IMR-90 (cell line): Measurements from ENCODE around the gene ZBED4. TPM values are rescaled to one million over a fixed set of nuclear protein-coding genes. Genes with fewer than 3 reads are reported as not detected.

Experiments used
- ATAC-seq: fragments of 200-7000 bp; cut with Tn5 transposase; 2 replicates; pipeline ENCODE4 v1.9.1; 2020; ENCODE audit warnings: low read depth, mild to moderate bottlenecking, moderate library complexity
- BruUV-seq: library from RNA; stranded (reverse); fragments of 400-500 nt; replicated peaks from 2 replicates; lab custom pipeline; 2021; lab: Mats Ljungman, UMichigan
- CTCF ChIA-PET: fragments of 300-600 bp; formaldehyde crosslinking; extraction: SDS; loops from one replicate; lab custom pipeline; 2021; ENCODE audit warnings: antibody characterized with exemption; lab: Yijun Ruan, JAX
- POLR2A ChIA-PET: fragments of 300-600 bp; sonication (Branson Sonifier 250); formaldehyde crosslinking; loops from one replicate; lab custom pipeline; 2022; ENCODE audit warnings: antibody characterized with exemption; ENCODE audit not compliant: unreplicated experiment; lab: Charles Lee
- DNase-seq: peaks from one replicate; pipeline ENCODE4 v3.0.0; 2013
- H2AFZ ChIP-seq: replicated peaks from 2 replicates; pipeline ENCODE3; 2013; ENCODE audit warnings: low read length, mild to moderate bottlenecking; ENCODE audit not compliant: poor library complexity
- H2AK5ac ChIP-seq: 2 replicates; pipeline ENCODE4 v1.6.1; 2013; ENCODE audit warnings: low read depth, low read length, inconsistent platforms
- H2AK9ac ChIP-seq: replicated peaks from 2 replicates; pipeline ENCODE3; 2013; ENCODE audit warnings: mild to moderate bottlenecking, low read depth, low read length, moderate library complexity; ENCODE audit not compliant: poor library complexity
- H2BK120ac ChIP-seq: 2 replicates; pipeline ENCODE4 v1.6.1; 2013; ENCODE audit warnings: low read depth, low read length, inconsistent platforms
- H2BK15ac ChIP-seq: 3 replicates; pipeline ENCODE4 v1.6.1; 2013; ENCODE audit warnings: low read depth, low read length, inconsistent platforms
- H2BK20ac ChIP-seq: 2 replicates; pipeline ENCODE4 v1.6.1; 2013; ENCODE audit warnings: low read depth, mild to moderate bottlenecking, inconsistent platforms, low read length, moderate library complexity
- H2BK5ac ChIP-seq: 2 replicates; pipeline ENCODE4 v1.6.1; 2013; ENCODE audit warnings: mild to moderate bottlenecking, low read depth, low read length, inconsistent platforms; ENCODE audit not compliant: poor library complexity, severe bottlenecking
- H3K14ac ChIP-seq: replicated peaks from 2 replicates; pipeline ENCODE4 v1.6.1; 2013; ENCODE audit warnings: low read depth, low read length, inconsistent platforms
- H3K18ac ChIP-seq: 2 replicates; pipeline ENCODE4 v1.6.1; 2013; ENCODE audit warnings: low read depth, low read length, control low read depth
- H3K23ac ChIP-seq: 2 replicates; pipeline ENCODE4 v1.6.1; 2013; ENCODE audit warnings: low read depth, low read length, inconsistent platforms
- H3K27ac ChIP-seq: 2 replicates; pipeline ENCODE4 v1.5.1; 2013; ENCODE audit warnings: mild to moderate bottlenecking, control low read depth, low read length; ENCODE audit not compliant: insufficient read depth
- H3K27me3 ChIP-seq: 2 replicates; pipeline ENCODE4 v1.6.1; 2013; ENCODE audit warnings: low read length; ENCODE audit not compliant: control insufficient read depth, insufficient read depth
- H3K36me3 ChIP-seq: 2 replicates; pipeline ENCODE4 v1.6.1; 2013; ENCODE audit warnings: low read length, mixed read lengths; ENCODE audit not compliant: control insufficient read depth, insufficient read depth
- H3K4ac ChIP-seq: 2 replicates; pipeline ENCODE4 v1.6.1; 2013; ENCODE audit warnings: low read depth, low read length, inconsistent platforms
- H3K4me1 ChIP-seq: 2 replicates; pipeline ENCODE4 v1.6.1; 2013; ENCODE audit warnings: low read length, mixed read lengths; ENCODE audit not compliant: control insufficient read depth, insufficient read depth
- H3K4me2 ChIP-seq: 2 replicates; pipeline ENCODE4 v1.6.1; 2013; ENCODE audit warnings: low read depth, mild to moderate bottlenecking, control low read depth, low read length, moderate library complexity
- H3K4me3 ChIP-seq: 2 replicates; pipeline ENCODE4 v1.5.1; 2013; ENCODE audit warnings: low read depth, mild to moderate bottlenecking, control low read depth, low read length, moderate library complexity; ENCODE audit not compliant: insufficient read depth
- H3K56ac ChIP-seq: 2 replicates; pipeline ENCODE4 v1.6.1; 2013; ENCODE audit warnings: low read length, inconsistent platforms; ENCODE audit not compliant: insufficient read depth; ENCODE audit errors: extremely low read depth
- H3K79me1 ChIP-seq, 2 experiments: 2 replicates each; pipeline ENCODE4 v1.6.1; 2013; ENCODE audit warnings: low read length in 2 of 2, inconsistent platforms in 1 of 2, low read depth in 1 of 2
- H3K9ac ChIP-seq: 2 replicates; pipeline ENCODE4 v1.6.1; 2013; ENCODE audit warnings: low read depth, low read length, control low read depth
- H3K9me1 ChIP-seq: 2 replicates; pipeline ENCODE4 v1.6.1; 2013; ENCODE audit warnings: low read length, inconsistent platforms; ENCODE audit not compliant: insufficient read depth
- H3K9me3 ChIP-seq: 2 replicates; pipeline ENCODE4 v1.6.1; 2013; ENCODE audit warnings: low read length; ENCODE audit not compliant: control insufficient read depth, insufficient read depth
- H4K20me1 ChIP-seq: 2 replicates; pipeline ENCODE4 v1.6.1; 2013; ENCODE audit warnings: low read length, inconsistent platforms; ENCODE audit not compliant: insufficient read depth
- H4K5ac ChIP-seq: 2 replicates; pipeline ENCODE4 v1.6.1; 2013; ENCODE audit warnings: mild to moderate bottlenecking, low read depth, low read length, control low read depth
- H4K8ac ChIP-seq, 2 experiments: 2 replicates each; pipeline ENCODE4 v1.6.1; 2013; ENCODE audit warnings: low read depth in 2 of 2, low read length in 2 of 2, control low read depth in 1 of 2, inconsistent platforms in 1 of 2
- H4K91ac ChIP-seq: 2 replicates; pipeline ENCODE4 v1.6.1; 2013; ENCODE audit warnings: low read depth, low read length, inconsistent platforms; ENCODE audit not compliant: insufficient read depth
- FOS ChIP-seq: fragments of 150-350 bp; IDR thresholded peaks from 2 replicates; pipeline ENCODE4 v1.6.1; 2016; ENCODE audit warnings: low read depth, low read length
- MAFK ChIP-seq: IDR thresholded peaks from 2 replicates; pipeline ENCODE4 v1.6.1; 2012; ENCODE audit warnings: low read depth, low read length, improper control_type of control experiment
- WGBS, 2 experiments: methylation state at CpG; one replicate each; pipeline versions ENCODE4 v1.1.5 to v1.1.7; 2013; ENCODE audit warnings: missing lambda C conversion rate in 2 of 2; ENCODE audit not compliant: insufficient read length in 1 of 2; ENCODE audit errors: extremely low coverage in 2 of 2; 5-methylcytosine and 5-hydroxymethylcytosine counted together
- dilution Hi-C: fragments of 300-500 bp; cut with HindIII; formaldehyde crosslinking; loops from one replicate; pipeline ENCODE4 v1.14.3; 2018; ENCODE audit warnings: low sequenced_read_pairs; ENCODE audit not compliant: unreplicated experiment
- in situ Hi-C: fragments of 300-500 bp; cut with MboI; formaldehyde crosslinking; loops from 3 replicates; pipeline ENCODE4 v1.14.3; 2019; ENCODE audit warnings: low sequenced_read_pairs, inconsistent platforms, mixed read lengths
- intact Hi-C: fragments of 100-400 bp; cut with micrococcal nuclease; formaldehyde crosslinking; loops from 2 replicates; pipeline ENCODE4 v1.10.0; 2022
- polyA plus RNA-seq, 3 experiments: library from polyadenylated mRNA; depleted of rRNA; stranded (reverse); fragments of >200 nt; gene quantifications; 2 replicates each; pipeline ENCODE4 v1.2.3, GENCODE V29; 2012; ENCODE audit warnings: low replicate concordance in 1 of 3
- total RNA-seq: library from RNA; depleted of rRNA; stranded (reverse); fragments of >200 nt; gene quantifications from 2 replicates; pipeline ENCODE4 v1.2.3, GENCODE V29; 2012

ZBED4 gene
- total and polyA plus RNA-seq, 2 of the 4 experiments (the other 2 are of a cell fraction): 9.3 to 10.5 TPM

- intact Hi-C loops (no loop called here), dilution Hi-C loops (no loop called here), in situ Hi-C loops (loop anchor here (25.0 kb wide), 2 partner anchors 99 to 399 kb away; partner anchors contain the start of genes ALG12, CRELD2 and SELENOO)
- POLR2A ChIA-PET: no interaction called here
- peaks cover 97% of the 10 kb centered on the region for H4K20me1 ChIP-seq
- WGBS, 2 experiments: 91% methylated on average over 9 of the region's 11 CpGs; no CpG with 5 or more reads in 1 of the 2 experiments
- H3K79me1 ChIP-seq: peaks cover 4 to 81% of the 10 kb centered on the region in 2 experiments
- H2AK9ac ChIP-seq: no peak overlapping the region
- H2AK5ac ChIP-seq: no peak overlapping the region
- no peak overlapping the region for H3K14ac ChIP-seq
- H3K18ac ChIP-seq: no peak overlapping the region
- TF ChIP-seq FOS (0 out of 2 replicates have a peak, but pooled peaks have one; percentile 12), MAFK (no peak)
- no peak overlapping the region for H2AFZ ChIP-seq
- no peak overlapping the region for H2BK20ac ChIP-seq
- H3K23ac ChIP-seq: no peak overlapping the region
- ATAC-seq: peak; percentile 18
- no peak overlapping the region for H3K27ac ChIP-seq
- H3K9me3 ChIP-seq: no peaks in the 10 kb centered on the region
- no peak overlapping the region for H3K4me2 ChIP-seq
- no peak overlapping the region for H2BK120ac ChIP-seq
- H4K91ac ChIP-seq: no peak overlapping the region
- peaks cover 41% of the 10 kb centered on the region for H3K36me3 ChIP-seq
- H3K9me1 ChIP-seq: peaks cover 35% of the 10 kb centered on the region
- DNase-seq: peak; percentile 37
- no peaks in the 10 kb centered on the region for H3K27me3 ChIP-seq
- H2BK5ac ChIP-seq: no peak overlapping the region
- BruUV-seq: no TSS peak
- H2BK15ac ChIP-seq: no peak overlapping the region
- no peak overlapping the region for H4K5ac ChIP-seq
- no peak overlapping the region for H3K4ac ChIP-seq
- no peak overlapping the region for H3K9ac ChIP-seq
- CTCF ChIA-PET: no interaction called here
- H3K4me1 ChIP-seq: peaks cover 14% of the 10 kb centered on the region
- no peak overlapping the region for H4K8ac ChIP-seq
- H3K4me3 ChIP-seq: no peak overlapping the region
- no peak overlapping the region for H3K56ac ChIP-seq
Observed at GRCh38 chr22:49812838-49813237, 40.8 kb upstream of the ZBED4 start.
